HG02763 (cell line): Measurements from ENCODE around the gene HHIPL1.
"Not testable (repeated sequence)": the region's sequence is repeated elsewhere in the genome, so short reads cannot be mapped to it uniquely, and the experiment has no call there.

ENCODE experiments used
- ATAC-seq: cut with Tn5 transposase; IDR thresholded peaks from one replicate; pipeline ENCODE4 v1.9.1; 2021; ENCODE audit warnings: mild to moderate bottlenecking, moderate library complexity; ENCODE audit not compliant: unreplicated experiment

Gene HHIPL1

GRCh38 chr14:99632410-99633035 lies 12.4 kb upstream of the HHIPL1 start:
- no peak for ATAC-seq

- ATAC-seq = no peak
Measured at GRCh38 chr14:99633141-99633540, 11.8 kb upstream of the HHIPL1 start.

GRCh38 chr14:99633918-99634317 lies 11.0 kb upstream of the HHIPL1 start:
- no peak for ATAC-seq

- ATAC-seq = no peak
Measured at GRCh38 chr14:99634443-99634842, 10.5 kb upstream of the HHIPL1 start.

DNA sequence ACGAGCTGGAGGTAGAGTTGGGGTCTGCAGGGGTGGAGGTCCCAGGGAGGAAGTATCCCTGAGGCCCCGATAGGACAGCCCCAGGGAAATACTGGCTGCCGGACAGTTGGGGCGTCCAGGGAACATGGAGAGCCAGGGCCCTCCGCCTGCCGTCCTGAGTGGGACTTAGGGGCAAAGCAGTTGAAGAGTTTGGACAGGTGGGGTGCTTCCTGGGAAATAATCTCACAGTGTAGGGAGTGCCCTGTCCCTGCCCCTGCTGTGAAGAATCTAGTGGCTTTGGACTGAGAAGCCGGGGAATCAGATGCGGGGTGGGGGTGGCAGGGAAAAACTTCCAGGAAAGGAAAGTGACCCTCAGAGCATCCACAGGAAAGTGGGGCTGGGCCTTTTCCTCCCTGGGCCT lies 9.8 kb upstream of the HHIPL1 start:
- no peak for ATAC-seq

GRCh38 chr14:99636487-99636886 lies 8.4 kb upstream of the HHIPL1 start:
- ATAC-seq = no peak

GRCh38 chr14:99637624-99638023 lies 7.3 kb upstream of the HHIPL1 start:
- no peak for ATAC-seq

DNA sequence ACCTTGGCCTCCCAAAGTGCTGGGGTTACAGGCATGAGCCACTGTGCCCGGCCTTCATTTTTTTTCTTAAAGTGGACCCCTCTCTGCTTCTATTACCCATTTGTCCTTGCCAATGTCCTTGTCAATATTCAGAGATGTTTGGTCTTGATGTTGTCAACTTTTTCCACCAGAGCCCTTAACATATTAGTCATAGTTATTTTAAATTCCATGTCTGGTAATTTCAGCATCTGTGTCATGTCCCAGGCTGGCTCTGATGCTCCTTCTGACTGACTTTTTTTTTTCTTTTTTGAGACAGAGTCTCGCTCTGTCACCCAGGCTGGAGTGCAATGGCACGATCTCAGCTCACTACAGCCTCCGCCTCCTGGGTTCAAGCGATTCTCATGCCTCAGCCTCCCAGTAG lies 2.2 kb upstream of the HHIPL1 start:
- ATAC-seq = not testable (repeated sequence)

- ATAC-seq = no peak
Measured at GRCh38 chr14:99643343-99643742, 1.6 kb upstream of the HHIPL1 start.

GRCh38 chr14:99644035-99644587 lies 818 bp upstream of the HHIPL1 start:
- no peak for ATAC-seq

GRCh38 chr14:99645545-99646505 lies 896 bp downstream of the HHIPL1 start:
- ATAC-seq = no peak

DNA sequence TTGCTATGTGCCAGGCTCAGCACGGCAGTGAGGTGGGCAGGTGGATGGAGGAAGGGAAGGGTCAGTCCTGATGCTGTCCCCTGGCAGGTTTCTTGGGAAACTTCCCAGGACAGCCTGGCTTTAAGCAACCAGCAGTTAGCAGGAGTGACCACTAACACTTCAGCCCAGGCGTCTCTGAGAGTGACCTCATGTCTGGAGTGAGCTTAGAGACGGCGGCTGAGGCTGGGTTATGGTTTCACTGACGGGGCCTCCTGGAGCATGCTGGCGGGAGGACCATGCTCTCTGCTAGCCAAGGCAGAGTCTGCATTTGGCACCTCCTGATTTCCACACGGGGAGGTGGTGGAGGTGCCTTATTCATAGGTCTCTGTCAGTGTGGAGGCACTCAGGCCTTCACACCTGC lies 2.5 kb downstream of the HHIPL1 start:
- no peak for ATAC-seq

GRCh38 chr14:99648027-99648784 lies 3.3 kb downstream of the HHIPL1 start:
- ATAC-seq = no peak

DNA sequence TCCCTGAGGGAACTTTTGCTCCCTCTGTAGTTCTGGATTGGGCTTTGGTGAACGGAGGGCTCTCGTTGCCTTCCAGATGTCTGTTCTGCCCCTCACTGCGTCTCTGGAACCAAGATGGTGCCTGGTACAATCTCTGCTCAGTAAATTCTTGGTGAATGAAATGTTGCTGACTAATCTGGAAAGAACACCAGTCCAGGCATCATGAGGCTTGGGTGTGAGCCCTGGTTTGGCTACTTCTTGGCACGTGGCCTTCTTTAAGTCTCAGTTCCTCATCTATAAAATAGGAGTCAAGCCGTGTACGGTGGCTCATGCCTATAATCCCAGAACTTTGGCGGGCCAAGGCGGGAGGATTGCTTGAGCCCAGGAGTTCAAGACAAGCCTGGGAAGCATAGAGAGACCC lies 4.3 kb downstream of the HHIPL1 start:
- ATAC-seq = no peak

GRCh38 chr14:99649643-99650042 lies 4.7 kb downstream of the HHIPL1 start:
- no peak for ATAC-seq

- no peak for ATAC-seq
Measured at GRCh38 chr14:99650189-99650588, 5.3 kb downstream of the HHIPL1 start.

DNA sequence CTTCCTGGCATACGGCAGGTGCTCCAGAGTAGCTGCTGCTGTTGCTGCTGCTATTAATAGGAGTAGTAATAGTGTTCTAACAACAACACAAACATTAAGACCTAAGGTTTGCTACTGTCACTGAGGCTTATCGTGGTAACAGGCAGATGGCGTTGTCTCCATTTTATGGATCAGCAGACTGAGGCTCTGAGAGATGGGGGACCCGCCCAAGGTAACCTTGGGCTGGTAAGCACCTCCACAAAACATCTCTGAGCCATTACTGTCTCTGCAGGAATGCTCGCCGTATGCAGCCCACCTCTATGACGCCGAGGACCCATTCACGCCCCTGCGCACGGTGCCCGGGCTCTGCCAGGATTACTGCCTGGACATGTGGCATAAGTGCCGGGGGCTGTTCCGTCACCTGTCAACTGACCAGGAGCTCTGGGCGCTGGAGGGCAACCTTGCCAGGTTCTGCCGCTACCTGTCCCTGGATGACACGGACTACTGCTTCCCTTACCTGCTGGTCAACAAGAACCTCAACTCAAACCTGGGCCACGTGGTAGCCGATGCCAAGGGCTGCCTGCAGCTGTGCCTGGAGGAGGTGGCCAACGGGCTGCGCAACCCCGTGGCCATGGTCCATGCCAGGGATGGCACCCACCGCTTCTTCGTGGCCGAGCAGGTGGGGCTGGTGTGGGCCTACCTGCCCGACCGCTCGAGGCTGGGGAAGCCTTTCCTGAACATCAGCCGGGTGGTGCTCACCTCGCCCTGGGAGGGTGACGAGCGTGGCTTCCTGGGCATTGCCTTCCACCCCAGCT lies 7.2 kb downstream of the HHIPL1 start:
- ATAC-seq = no peak

DNA sequence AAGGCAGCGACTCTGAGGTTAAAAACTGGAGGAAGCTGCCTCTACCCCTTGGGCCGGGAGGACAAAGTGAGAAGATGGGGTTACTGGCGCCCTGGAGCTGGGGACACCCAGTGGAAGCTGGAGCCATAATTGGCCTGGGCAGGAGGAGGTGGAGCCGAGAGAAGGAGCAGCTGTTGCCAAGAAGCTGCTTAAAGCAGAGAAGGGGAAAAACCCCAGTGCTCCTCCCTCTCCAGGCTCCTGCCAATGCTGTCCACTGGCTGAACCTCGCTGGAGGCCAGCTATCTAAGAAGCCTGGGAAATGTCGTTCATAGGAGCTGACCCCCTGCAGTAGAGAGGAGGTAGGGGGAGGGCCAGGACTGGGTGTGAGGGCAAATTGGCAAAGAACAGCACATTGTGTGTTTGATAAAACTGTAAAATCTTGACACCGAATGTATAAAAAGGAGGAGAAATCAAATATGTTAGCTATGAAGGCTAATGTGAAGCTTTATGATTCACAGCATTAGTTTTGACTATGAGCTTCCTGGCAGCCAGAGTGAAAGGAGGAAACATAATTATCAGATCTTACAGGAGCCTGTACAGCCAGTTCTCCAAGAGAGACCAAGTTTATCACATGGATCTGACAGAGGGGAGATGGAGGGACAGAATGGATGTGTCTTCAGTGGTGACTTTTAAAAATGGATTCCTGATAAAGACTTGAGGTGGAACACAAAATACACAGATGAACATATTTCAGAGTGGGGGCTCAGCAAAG lies 9.5 kb downstream of the HHIPL1 start:
- ATAC-seq = no peak

DNA sequence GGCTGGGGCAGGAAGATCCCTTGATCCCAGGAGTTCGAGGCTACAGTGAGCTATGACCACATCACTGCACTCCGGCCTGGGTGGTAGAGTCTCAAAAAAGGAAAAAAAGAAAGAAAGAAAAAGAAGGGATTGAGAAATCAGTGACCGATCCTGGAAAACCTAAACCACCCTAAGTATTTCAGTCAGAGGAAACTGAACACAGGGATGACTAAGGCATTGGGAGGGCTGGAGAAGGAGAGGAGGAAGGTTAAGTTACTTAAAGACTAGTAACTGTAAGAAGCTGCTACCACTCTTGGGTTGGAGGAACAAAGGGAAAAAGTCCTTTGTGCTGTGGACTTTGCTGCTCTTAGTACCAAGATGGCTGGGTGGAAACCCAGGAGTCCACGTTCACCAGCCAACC lies 10.6 kb downstream of the HHIPL1 start:
- ATAC-seq = no peak

GRCh38 chr14:99656171-99656570 lies 11.2 kb downstream of the HHIPL1 start:
- ATAC-seq = no peak
